HG03139 (cell line): ENCODE measurements around the gene USP37.
A peak's percentile ranks its signal among the peaks of the same experiment; 100 is the strongest.

Experiments used
- ATAC-seq: cut with Tn5 transposase; IDR thresholded peaks from one replicate; pipeline ENCODE4 v1.9.1; 2021; ENCODE audit not compliant: unreplicated experiment

The USP37 gene

GRCh38 chr2:218432676-218433365, 135.3 kb downstream of the USP37 start:
- ATAC-seq = no peak

- ATAC-seq = no peak
Measured at GRCh38 chr2:218431878-218432277, 136.3 kb downstream of the USP37 start.

GRCh38 chr2:218430721-218431120, 137.4 kb downstream of the USP37 start:
- ATAC-seq = no peak

GRCh38 chr2:218429911-218430692, 138.0 kb downstream of the USP37 start:
- ATAC-seq = no peak

GRCh38 chr2:218428846-218429558, 139.1 kb downstream of the USP37 start:
- ATAC-seq = no peak

- ATAC-seq = no peak
Measured at GRCh38 chr2:218427741-218428140, 140.4 kb downstream of the USP37 start.

- ATAC-seq = no peak
Measured at GRCh38 chr2:218425531-218425930, 142.6 kb downstream of the USP37 start.

GRCh38 chr2:218423584-218423983, 144.6 kb downstream of the USP37 start:
- no peak for ATAC-seq

GRCh38 chr2:218422403-218423086, 145.6 kb downstream of the USP37 start:
- no peak for ATAC-seq

- ATAC-seq = no peak
Measured at GRCh38 chr2:218421027-218421426, 147.1 kb downstream of the USP37 start.

GRCh38 chr2:218419630-218420216, 148.4 kb downstream of the USP37 start:
- ATAC-seq = no peak

GRCh38 chr2:218418717-218419458, 149.3 kb downstream of the USP37 start, which contains the start of gene VIL1:
Gene VIL1, plus strand, starts transcription at chr2:218419123. Its CDS starts 4,656 bp downstream, at chr2:218423779.
- ATAC-seq = no peak

GRCh38 chr2:218418321-218418716, 149.8 kb downstream of the USP37 start:
- ATAC-seq = no peak

GRCh38 chr2:218407717-218408116, 160.4 kb downstream of the USP37 start:
- no peak for ATAC-seq

GRCh38 chr2:218406949-218407618, 161.1 kb downstream of the USP37 start:
- peak; percentile 1 for ATAC-seq

GRCh38 chr2:218406209-218406948, 161.8 kb downstream of the USP37 start:
- peak; percentile 77 for ATAC-seq

- ATAC-seq = no peak
Measured at GRCh38 chr2:218405746-218406208, 162.4 kb downstream of the USP37 start.

GRCh38 chr2:218405086-218405745, 162.9 kb downstream of the USP37 start:
- ATAC-seq = no peak
